Endothelial cell (in vitro differentiated cells): ENCODE results near the gene FAM221A. TPM values are rescaled to one million over a fixed set of nuclear protein-coding genes. Genes with fewer than 3 reads are reported as not detected.
"Not testable (repeated sequence)": the region's sequence is repeated elsewhere in the genome, so short reads cannot be mapped to it uniquely, and the experiment has no call there.

Source experiments
- DNase-seq: peaks from one replicate; pipeline ENCODE4 v3.0.0; 2021; ENCODE audit warnings: low spot score
- H3K27ac Mint-ChIP-seq: one replicate; pipeline ENCODE4 v1.8.0; 2021; ENCODE audit warnings: mixed read lengths, inconsistent platforms; ENCODE audit not compliant: unreplicated experiment
- H3K27me3 Mint-ChIP-seq: one replicate; pipeline ENCODE4 v1.8.0; 2021; ENCODE audit warnings: mild to moderate bottlenecking, moderate library complexity, mixed read lengths, inconsistent platforms; ENCODE audit not compliant: unreplicated experiment
- H3K36me3 Mint-ChIP-seq: one replicate; pipeline ENCODE4 v1.8.0; 2021; ENCODE audit warnings: mild to moderate bottlenecking, low read depth, mixed read lengths, inconsistent platforms; ENCODE audit not compliant: unreplicated experiment
- H3K4me1 Mint-ChIP-seq: one replicate; pipeline ENCODE4 v1.8.0; 2021; ENCODE audit warnings: mild to moderate bottlenecking, mixed read lengths, inconsistent platforms; ENCODE audit not compliant: unreplicated experiment
- H3K4me3 Mint-ChIP-seq: one replicate; pipeline ENCODE4 v1.8.0; 2021; ENCODE audit warnings: mild to moderate bottlenecking, mixed read lengths, inconsistent platforms; ENCODE audit not compliant: unreplicated experiment
- H3K9me3 Mint-ChIP-seq: one replicate; pipeline ENCODE4 v1.8.0; 2021; ENCODE audit warnings: mixed read lengths, inconsistent platforms; ENCODE audit not compliant: unreplicated experiment
- CTCF ChIP-seq: fragments of 200-600 bp; sonication (generic); IDR thresholded peaks from one replicate; pipeline ENCODE4 v1.5.0; 2021; ENCODE audit warnings: antibody characterized with exemption; ENCODE audit not compliant: unreplicated experiment
- total RNA-seq: library from RNA; stranded (reverse); fragmentation: NEBNext Ultra II Directional; extraction: Animal tissue kit (Norgen Biotek cat#: 25700); gene quantifications from one replicate; pipeline ENCODE4 v1.2.1, GENCODE V29; 2021; ENCODE audit not compliant: unreplicated experiment

Gene FAM221A
- total RNA-seq, 1 donor from 2014 or later, result 7.3 TPM

DNA sequence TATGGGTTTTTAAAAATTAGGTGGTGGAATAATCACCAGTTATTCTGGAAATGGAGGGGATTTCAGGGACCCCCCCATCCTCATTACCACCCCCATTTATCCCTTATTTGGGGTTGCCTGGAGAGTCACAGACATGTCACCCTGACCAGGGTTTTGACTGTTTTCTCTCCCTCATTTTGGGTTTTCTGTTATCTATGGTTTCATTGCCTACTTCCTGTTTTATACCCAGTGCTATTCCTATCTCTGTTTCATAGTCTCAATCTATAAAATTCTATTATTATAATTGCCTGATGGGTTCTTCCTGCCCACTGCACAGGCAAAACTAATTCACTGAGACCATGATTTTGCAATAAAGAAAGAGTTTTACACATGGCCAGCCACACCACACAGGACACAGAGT is 15.9 kb upstream of the FAM221A start:
- no peak for DNase-seq
- Mint-ChIP-seq H3K27me3 (no peaks in the 10 kb centered on the region), H3K36me3 (no peaks in the 10 kb centered on the region), H3K4me1 (no peaks in the 10 kb centered on the region), H3K9me3 (no peaks in the 10 kb centered on the region), H3K4me3 (no peak overlapping the region), H3K27ac (no peak overlapping the region)
- TF ChIP-seq CTCF, result no peak

- H3K4me1 Mint-ChIP-seq, result no peaks in the 10 kb centered on the region
- no peaks in the 10 kb centered on the region for H3K36me3 Mint-ChIP-seq
- no peak for DNase-seq
- TF ChIP-seq CTCF, result no peak
- no peaks in the 10 kb centered on the region for H3K27me3 Mint-ChIP-seq
- no peak overlapping the region for H3K27ac Mint-ChIP-seq
- no peaks in the 10 kb centered on the region for H3K9me3 Mint-ChIP-seq
- H3K4me3 Mint-ChIP-seq, result no peak overlapping the region
Measured at GRCh38 chr7:23672033-23672432, 8.0 kb upstream of the FAM221A start.

DNA sequence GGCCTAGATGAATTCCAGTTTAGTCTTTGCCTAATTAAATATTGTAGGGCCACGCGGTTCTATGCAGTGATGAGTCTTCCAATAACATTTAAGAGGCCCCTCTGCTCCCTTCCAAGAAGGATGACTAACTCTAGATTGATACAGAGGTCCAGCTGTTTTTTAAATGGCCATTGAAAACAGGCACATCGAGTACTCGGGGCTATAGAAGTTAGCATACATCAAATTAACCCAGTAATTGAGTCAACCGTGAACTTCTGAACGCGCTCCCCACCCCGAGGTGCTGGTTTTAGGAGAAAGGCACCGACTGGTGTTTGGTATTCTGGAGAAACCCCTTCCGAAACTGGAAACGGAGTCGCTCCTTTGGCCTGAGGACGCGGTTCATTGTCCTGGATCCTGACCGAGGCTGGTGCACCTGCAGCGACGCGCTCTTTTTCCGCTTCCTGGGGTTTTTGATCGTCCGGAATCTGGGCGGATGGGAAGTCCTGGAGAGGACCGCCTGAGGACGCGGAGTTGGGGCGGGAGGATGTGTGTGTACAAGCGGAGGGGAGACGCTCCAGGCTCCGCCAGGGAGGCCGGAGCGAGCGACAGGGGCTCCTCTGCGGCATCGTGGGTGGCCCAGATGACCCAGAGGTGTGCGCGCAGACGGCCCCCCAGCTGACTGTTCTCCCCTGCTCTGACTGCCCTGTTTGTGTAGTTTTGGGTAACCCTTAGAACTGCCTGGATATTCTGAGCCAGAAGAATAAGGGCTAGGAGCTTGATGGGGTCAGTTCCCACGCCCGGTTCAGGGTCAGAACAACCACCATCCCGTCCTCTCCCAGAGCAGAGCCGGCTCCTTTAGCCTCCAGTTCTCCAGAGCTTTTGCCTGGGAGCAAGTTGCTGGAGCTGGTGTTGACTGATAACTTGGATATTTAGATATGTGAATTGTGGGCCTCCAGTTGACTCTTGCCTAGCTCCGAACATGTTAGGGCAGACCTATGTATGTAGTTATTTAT is 711 bp downstream of the FAM221A start:
- Mint-ChIP-seq H3K36me3 (no peaks in the 10 kb centered on the region), H3K9me3 (no peaks in the 10 kb centered on the region), H3K4me1 (peaks cover 2% of the 10 kb centered on the region), H3K4me3 (peak overlapping the region; percentile 94), H3K27me3 (peaks cover 4% of the 10 kb centered on the region), H3K27ac (peak overlapping the region; percentile 70)
- TF ChIP-seq CTCF, result no peak
- DNase-seq, result peak; percentile 77

GRCh38 chr7:23684041-23684440 is 4.0 kb downstream of the FAM221A start:
- H3K27ac Mint-ChIP-seq, result not testable (repeated sequence)

GRCh38 chr7:23685731-23686130 is 5.7 kb downstream of the FAM221A start:
- peaks cover 4% of the 10 kb centered on the region for H3K27me3 Mint-ChIP-seq
- H3K9me3 Mint-ChIP-seq, result no peaks in the 10 kb centered on the region
- H3K36me3 Mint-ChIP-seq, result no peaks in the 10 kb centered on the region
- DNase-seq, result no peak
- no peak overlapping the region for H3K4me3 Mint-ChIP-seq
- no peak for TF ChIP-seq CTCF
- H3K4me1 Mint-ChIP-seq, result peaks cover 2% of the 10 kb centered on the region
- H3K27ac Mint-ChIP-seq, result no peak overlapping the region

More at GRCh38 chr7:23684041-23684440, 4.0 kb downstream of the FAM221A start:
- DNase-seq, H3K9me3 Mint-ChIP-seq, H3K4me3 Mint-ChIP-seq, H3K27me3 Mint-ChIP-seq, H3K36me3 Mint-ChIP-seq, H3K4me1 Mint-ChIP-seq: not testable (repeated sequence)
